Subcutaneous abdominal adipose tissue (tissue), 5 donors: ENCODE measurements around the gene GMDS.

Source experiments
- H3K27ac ChIP-seq: one replicate; pipeline ENCODE4 v1.7.0; 2013; ENCODE audit warnings: low read depth, mild to moderate bottlenecking, inconsistent platforms, low read length, moderate library complexity
- H3K27me3 ChIP-seq, 5 donors: one replicate each; pipeline ENCODE4 v1.7.0; 2013; ENCODE audit warnings: low read length in 5 of 5, inconsistent platforms in 1 of 5; ENCODE audit not compliant: control insufficient read depth in 5 of 5, insufficient read depth in 4 of 5
- H3K36me3 ChIP-seq, 5 donors: one replicate each; pipeline ENCODE4 v1.7.0; 2013; ENCODE audit warnings: low read length in 5 of 5; ENCODE audit not compliant: control insufficient read depth in 5 of 5, insufficient read depth in 5 of 5
- H3K4me1 ChIP-seq, 5 donors: one replicate each; pipeline ENCODE4 v1.7.0; 2013; ENCODE audit warnings: low read length in 5 of 5, mild to moderate bottlenecking in 3 of 5, moderate library complexity in 1 of 5; ENCODE audit not compliant: control insufficient read depth in 5 of 5, insufficient read depth in 5 of 5
- H3K4me3 ChIP-seq, 5 donors: one replicate each; pipeline ENCODE4 v1.7.0; 2013; ENCODE audit warnings: low read length in 5 of 5, low read depth in 1 of 5
- H3K9ac ChIP-seq, 5 donors: one replicate each; pipeline ENCODE4 v1.7.0; 2013; ENCODE audit warnings: low read length in 5 of 5, mild to moderate bottlenecking in 4 of 5, moderate library complexity in 3 of 5
- H3K9me3 ChIP-seq, 5 donors: one replicate each; pipeline ENCODE4 v1.7.0; 2013; ENCODE audit warnings: low read length in 5 of 5; ENCODE audit not compliant: control insufficient read depth in 5 of 5
- donor health status: healthy.
- donor health status: healthy.
- donor health status: healthy.
- donor health status: healthy.
- donor health status: healthy.

GMDS gene

GRCh38 chr6:1584996-1585668 is 660.3 kb downstream of the GMDS start:
- no peaks in the 10 kb centered on the region for H3K4me1 ChIP-seq
- H3K9ac ChIP-seq: no peak overlapping the region
- no peaks in the 10 kb centered on the region for H3K9me3 ChIP-seq
- no peak overlapping the region for H3K27ac ChIP-seq
- H3K36me3 ChIP-seq: no peaks in the 10 kb centered on the region
- H3K4me3 ChIP-seq: no peak overlapping the region
- peaks cover 0 to 8% (median 4%) of the 10 kb centered on the region in 5 donors for H3K27me3 ChIP-seq

GRCh38 chr6:1584146-1584545 is 661.3 kb downstream of the GMDS start:
- no peaks in the 10 kb centered on the region for H3K4me1 ChIP-seq
- H3K9ac ChIP-seq: no peak overlapping the region
- H3K36me3 ChIP-seq: no peaks in the 10 kb centered on the region
- no peak overlapping the region for H3K4me3 ChIP-seq
- peaks cover 0 to 6% (median 2%) of the 10 kb centered on the region in 5 donors for H3K27me3 ChIP-seq
- no peak overlapping the region for H3K27ac ChIP-seq
- no peaks in the 10 kb centered on the region for H3K9me3 ChIP-seq

GRCh38 chr6:1581120-1581991 is 664.0 kb downstream of the GMDS start:
- H3K9me3 ChIP-seq: no peaks in the 10 kb centered on the region
- H3K4me1 ChIP-seq: no peaks in the 10 kb centered on the region
- H3K36me3 ChIP-seq: no peaks in the 10 kb centered on the region
- H3K9ac ChIP-seq: no peak overlapping the region
- H3K27me3 ChIP-seq: peaks cover 0 to 6% (median 2%) of the 10 kb centered on the region in 5 donors
- H3K27ac ChIP-seq: no peak overlapping the region
- no peak overlapping the region for H3K4me3 ChIP-seq

GRCh38 chr6:1580585-1580984 is 664.8 kb downstream of the GMDS start:
- peaks cover 0 to 6% (median 2%) of the 10 kb centered on the region in 5 donors for H3K27me3 ChIP-seq

GRCh38 chr6:1580109-1580508 is 665.3 kb downstream of the GMDS start:
- H3K4me3 ChIP-seq: no peak overlapping the region
- no peak overlapping the region for H3K27ac ChIP-seq
- no peak overlapping the region for H3K9ac ChIP-seq
- peaks cover 0 to 4% (median 2%) of the 10 kb centered on the region in 5 donors for H3K27me3 ChIP-seq
- peaks cover 0 to 8% (median 0%) of the 10 kb centered on the region in 5 donors for H3K4me1 ChIP-seq
- H3K36me3 ChIP-seq: no peaks in the 10 kb centered on the region
- no peaks in the 10 kb centered on the region for H3K9me3 ChIP-seq

More at GRCh38 chr6:1580585-1580984, 664.8 kb downstream of the GMDS start:
- H3K9me3 ChIP-seq: no peaks in the 10 kb centered on the region
- no peak overlapping the region for H3K9ac ChIP-seq
- peaks cover 0 to 4% (median 0%) of the 10 kb centered on the region in 5 donors for H3K4me1 ChIP-seq
- H3K27ac ChIP-seq: no peak overlapping the region
- H3K4me3 ChIP-seq: no peak overlapping the region
- H3K36me3 ChIP-seq: no peaks in the 10 kb centered on the region

- no peaks in the 10 kb centered on the region for H3K9me3 ChIP-seq
- H3K36me3 ChIP-seq: no peaks in the 10 kb centered on the region
- H3K27ac ChIP-seq: no peak overlapping the region
- H3K4me3 ChIP-seq: no peak overlapping the region
- H3K4me1 ChIP-seq: peaks cover 0 to 8% (median 0%) of the 10 kb centered on the region in 5 donors
- no peak overlapping the region for H3K9ac ChIP-seq
- peaks cover 0 to 4% (median 2%) of the 10 kb centered on the region in 5 donors for H3K27me3 ChIP-seq
These were observed 666.3 kb downstream of the GMDS start for GRCh38 chr6:1579096-1579495.

GRCh38 chr6:1577896-1578745 is 667.3 kb downstream of the GMDS start:
- Histone ChIP-seq H3K4me3 (no peak overlapping the region), H3K27ac (no peak overlapping the region), H3K9ac (no peak overlapping the region), H3K36me3 (no peaks in the 10 kb centered on the region), H3K27me3 (peaks cover 0 to 4% (median 2%) of the 10 kb centered on the region in 5 donors), H3K9me3 (no peaks in the 10 kb centered on the region), H3K4me1 (peaks cover 0 to 8% (median 0%) of the 10 kb centered on the region in 5 donors)

GRCh38 chr6:1577146-1577680 is 668.2 kb downstream of the GMDS start:
- peaks cover 0 to 4% (median 2%) of the 10 kb centered on the region in 5 donors for H3K27me3 ChIP-seq
- no peak overlapping the region for H3K27ac ChIP-seq

GRCh38 chr6:1576711-1577110 is 668.7 kb downstream of the GMDS start:
- Histone ChIP-seq H3K9me3 (peaks cover 0 to 5% (median 0%) of the 10 kb centered on the region in 5 donors), H3K36me3 (no peaks in the 10 kb centered on the region), H3K9ac (no peak overlapping the region), H3K4me1 (peaks cover 0 to 8% (median 0%) of the 10 kb centered on the region in 5 donors), H3K4me3 (no peak overlapping the region), H3K27ac (no peak overlapping the region), H3K27me3 (peaks cover 0 to 4% (median 2%) of the 10 kb centered on the region in 5 donors)

More at GRCh38 chr6:1577146-1577680, 668.2 kb downstream of the GMDS start:
- Histone ChIP-seq H3K4me1 (peaks cover 0 to 8% (median 0%) of the 10 kb centered on the region in 5 donors), H3K36me3 (no peaks in the 10 kb centered on the region), H3K4me3 (no peak overlapping the region), H3K9me3 (peaks cover 0 to under 1% (median 0%) of the 10 kb centered on the region in 5 donors), H3K9ac (no peak overlapping the region)
